Activated CD4-positive, CD25-positive, alpha-beta regulatory T cell (primary cell): ENCODE results near the gene TXNRD3.
"Not testable (repeated sequence)": the region's sequence is repeated elsewhere in the genome, so short reads cannot be mapped to it uniquely, and the experiment has no call there.

Experiments used
- DNase-seq, 4 experiments: peaks; one replicate each; lab custom pipeline; 2025; lab: John Stamatoyannopoulos, UW

Gene TXNRD3

GRCh38 chr3:126595479-126595878 is 59.4 kb downstream of the TXNRD3 start:
- not testable (repeated sequence) for DNase-seq

GRCh38 chr3:126591515-126591914 is 63.4 kb downstream of the TXNRD3 start:
- DNase-seq, result not testable (repeated sequence)

- DNase-seq, result no peak
Measured at GRCh38 chr3:126582311-126582710, 72.6 kb downstream of the TXNRD3 start.

DNA sequence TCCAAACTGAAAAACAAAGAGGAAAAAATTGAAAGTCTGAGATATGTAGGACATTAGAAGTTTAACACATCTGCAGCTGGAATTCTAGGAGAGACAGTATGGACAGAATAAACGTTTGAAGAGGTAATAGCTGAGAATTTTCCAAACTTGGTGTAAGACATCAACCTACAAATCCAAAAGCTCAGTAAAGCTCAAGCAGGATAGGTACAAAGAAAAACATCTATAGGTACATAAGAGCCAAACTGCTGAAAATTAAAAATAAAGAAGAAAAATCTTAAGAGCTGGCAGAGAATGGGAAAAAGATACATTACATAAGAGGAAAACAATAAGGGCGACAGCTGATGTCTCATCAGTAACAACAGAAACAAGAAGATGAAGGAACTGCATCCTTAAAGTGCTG is 73.4 kb downstream of the TXNRD3 start:
- no peak for DNase-seq

DNA sequence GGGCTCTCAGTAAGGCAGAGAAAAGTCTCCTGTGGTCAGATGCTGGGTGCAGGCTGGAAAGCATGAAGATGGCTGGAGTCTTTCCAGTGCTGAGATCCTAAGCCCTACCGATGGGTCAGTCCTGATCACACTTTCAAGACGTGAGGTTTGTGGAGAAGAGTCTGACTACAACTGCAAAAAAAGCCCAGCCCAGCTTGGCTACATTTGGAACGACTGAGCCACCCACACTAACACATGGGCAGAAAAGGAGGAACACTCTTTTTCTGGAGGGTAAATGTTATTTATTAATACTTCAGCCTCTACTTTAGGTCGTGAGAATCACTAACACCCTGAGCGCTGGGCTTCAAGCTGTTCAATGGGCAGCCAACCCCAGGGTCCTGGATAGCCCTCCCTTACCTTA is 74.2 kb downstream of the TXNRD3 start:
- no peak for DNase-seq

- no peak for DNase-seq
Measured at GRCh38 chr3:126578702-126579101, 76.2 kb downstream of the TXNRD3 start.

DNA sequence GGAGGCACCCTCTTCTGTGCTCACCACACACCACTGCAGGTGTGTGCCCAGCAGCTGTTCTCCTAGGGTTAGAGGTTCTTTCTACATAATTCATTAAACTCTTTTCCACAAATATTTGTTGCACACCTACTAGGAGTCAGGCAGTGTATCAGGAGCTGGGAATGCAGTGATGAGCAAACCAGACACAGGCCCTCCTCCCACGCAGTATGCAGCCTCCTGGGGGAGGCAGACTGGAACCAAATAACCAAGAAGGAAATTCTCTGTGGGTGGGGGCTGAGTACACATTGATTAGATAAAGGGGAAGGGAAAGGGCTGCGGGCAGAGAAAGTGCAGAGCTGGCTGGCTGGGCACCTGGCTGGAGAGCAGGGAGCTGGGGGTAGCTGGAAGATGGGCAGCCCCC is 77.7 kb downstream of the TXNRD3 start:
- DNase-seq, result no peak

- no peak for DNase-seq
Measured at GRCh38 chr3:126573492-126574117, 81.3 kb downstream of the TXNRD3 start.

DNA sequence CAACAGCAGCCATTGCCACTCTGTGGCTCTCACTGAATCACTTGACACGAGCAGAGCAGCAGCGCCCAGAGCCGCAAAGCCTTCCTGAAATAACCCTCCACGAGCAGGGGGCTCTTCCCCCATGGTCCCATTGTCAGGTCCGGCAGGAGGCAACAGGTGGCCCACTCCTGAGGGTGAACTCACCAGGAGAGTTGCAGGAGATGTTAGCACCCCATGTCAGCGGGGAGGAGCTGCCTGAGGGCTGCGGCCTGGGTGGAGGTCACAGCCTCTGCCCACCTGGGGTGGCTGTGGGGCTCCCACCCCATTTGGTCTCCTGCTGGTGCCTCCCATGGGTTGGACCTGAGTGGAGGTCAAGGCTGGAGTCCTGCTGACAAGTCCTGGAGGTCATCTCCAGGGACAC is 83.8 kb downstream of the TXNRD3 start:
- no peak for DNase-seq

GRCh38 chr3:126570103-126570541 is 84.8 kb downstream of the TXNRD3 start:
- no peak for DNase-seq

GRCh38 chr3:126569390-126569975 is 85.4 kb downstream of the TXNRD3 start:
- no peak for DNase-seq

DNA sequence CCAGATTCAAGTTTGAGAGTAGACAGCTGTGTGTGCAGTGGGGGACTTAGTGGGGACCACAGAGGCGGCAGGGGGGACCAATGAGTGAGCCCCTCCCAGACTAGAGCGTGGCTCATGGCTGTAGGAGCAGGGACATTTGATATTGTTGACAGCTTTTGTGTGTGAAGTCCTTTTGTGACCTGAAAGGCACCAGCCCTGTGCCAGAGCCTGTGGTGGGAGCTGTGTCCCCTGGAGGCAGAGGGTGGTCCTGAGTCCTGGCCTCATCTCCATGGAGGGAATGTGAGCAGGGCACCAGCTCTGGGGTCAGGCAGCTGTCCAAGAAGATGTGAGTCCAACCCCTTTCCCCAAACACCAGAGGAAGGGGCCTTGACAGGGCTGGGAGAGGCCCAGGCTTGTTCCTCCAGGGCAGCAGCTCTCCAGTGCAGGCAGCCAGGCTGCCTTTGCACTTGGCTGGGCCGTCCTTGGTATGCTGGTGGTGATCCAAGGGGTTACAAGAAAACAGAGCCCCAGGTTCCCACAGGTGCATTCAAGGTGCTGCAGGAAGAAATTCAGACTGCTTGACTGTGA is 86.1 kb downstream of the TXNRD3 start:
- DNase-seq, result no peak

- no peak for DNase-seq
Measured at GRCh38 chr3:126567696-126568438, 87.1 kb downstream of the TXNRD3 start.

- DNase-seq, result no peak
Measured at GRCh38 chr3:126562737-126563276, 92.1 kb downstream of the TXNRD3 start.

- DNase-seq, result no peak
Measured at GRCh38 chr3:126558336-126559071, 96.4 kb downstream of the TXNRD3 start, which contains the start of gene C3orf22. Gene C3orf22 (minus strand): TSS chr3:126558932. CDS start chr3:126553390, 5,542 bp downstream.

GRCh38 chr3:126557761-126558160 is 97.2 kb downstream of the TXNRD3 start:
- no peak for DNase-seq

GRCh38 chr3:126557415-126557745 is 97.5 kb downstream of the TXNRD3 start:
- no peak for DNase-seq
